Mucosa of descending colon (tissue), 3 donors: Measurements from ENCODE around the gene ATP5F1D. TPM values are rescaled to one million over a fixed set of nuclear protein-coding genes. Genes with fewer than 3 reads are reported as not detected.

ENCODE experiments used
- ATAC-seq: fragments of 200-7000 bp; cut with Tn5 transposase; one replicate; pipeline ENCODE4 v1.9.1; 2020; ENCODE audit warnings: mild to moderate bottlenecking, moderate library complexity
- DNase-seq, 3 donors: peaks; one replicate each; pipeline ENCODE4 v3.0.0-alpha.2; 2020
- H3K36me3 ChIP-seq: fragments of 200-600 bp; one replicate; pipeline ENCODE4 v1.8.0; 2021; ENCODE audit warnings: low read depth, mild to moderate bottlenecking
- H3K4me1 ChIP-seq: fragments of 200-600 bp; one replicate; pipeline ENCODE4 v1.8.0; 2021; ENCODE audit warnings: low read depth, mild to moderate bottlenecking
- H3K4me3 ChIP-seq: fragments of 200-600 bp; one replicate; pipeline ENCODE4 v1.8.0; 2021; ENCODE audit warnings: mild to moderate bottlenecking
- H3K9me3 ChIP-seq: fragments of 200-600 bp; one replicate; pipeline ENCODE4 v1.8.0; 2021; ENCODE audit warnings: mild to moderate bottlenecking
- CTCF ChIP-seq: fragments of 200-600 bp; IDR thresholded peaks from one replicate; pipeline ENCODE4 v1.8.0; 2022; ENCODE audit warnings: antibody characterized with exemption, mild to moderate bottlenecking
- intact Hi-C, 2 donors: fragments of 100-400 bp; cut with DNase I in 1 of 2; cut with micrococcal nuclease in 1 of 2; formaldehyde crosslinking; loops; one replicate each; pipeline versions ENCODE4 v1.11.0 to v1.11.1; 2022; cut with DNase I, micrococcal nuclease
- total RNA-seq, 3 donors: library from RNA; stranded (reverse); fragmentation: NEBNext Ultra II Directional in 2 of 3; extraction: Animal tissue kit (Norgen Biotek cat#: 25700) in 2 of 3; gene quantifications; one replicate each; pipeline versions ENCODE4 v1.2.1 to v1.2.4, GENCODE V29; 2021 to 2023
- donor health status: DM: no; HTN: no; CAD: no; lungs with moderate emphysema.
- donor health status: DM: no; HTN: no; CAD: no.
- donor health status: DM: no; HTN: yes; CAD: no.

The ATP5F1D gene
- total RNA-seq, 3 donors from 2014 or later: 302 to 391 (median 378) TPM

- no peaks in the 10 kb centered on the region for H3K9me3 ChIP-seq
- H3K36me3 ChIP-seq: no peaks in the 10 kb centered on the region
- no peak for TF ChIP-seq CTCF
- H3K4me1 ChIP-seq: peaks cover 62% of the 10 kb centered on the region
- peak; percentile 36 for ATAC-seq
- H3K4me3 ChIP-seq: peak within 1 kb of the TSS; percentile 51
- peak; percentile 80 to 91 (median 91) for DNase-seq
- intact Hi-C loops: no loop called here
Measured at GRCh38 chr19:1248139-1248785, 6.7 kb downstream of the ATP5F1D start, which contains the start of gene MIDN. Gene MIDN (plus strand): TSS chr19:1248583. CDS start chr19:1250297, 1,714 bp downstream.

- peaks cover 61% of the 10 kb centered on the region for H3K4me1 ChIP-seq
Measured at GRCh38 chr19:1248786-1249297, 7.3 kb downstream of the ATP5F1D start.

GRCh38 chr19:1249298-1249989, 7.9 kb downstream of the ATP5F1D start:
- TF ChIP-seq CTCF: no peak
- peak; percentile 96 to 97 (median 96) for DNase-seq
- H3K9me3 ChIP-seq: no peaks in the 10 kb centered on the region
- ATAC-seq: peak; percentile 52
- H3K4me3 ChIP-seq: peak overlapping the region; percentile 56
- intact Hi-C loops: no loop called here
- H3K4me1 ChIP-seq: peaks cover 61% of the 10 kb centered on the region
- H3K36me3 ChIP-seq: peaks cover 4% of the 10 kb centered on the region

More at GRCh38 chr19:1248786-1249297, 7.3 kb downstream of the ATP5F1D start:
- peak; percentile 73 for TF ChIP-seq CTCF
- intact Hi-C loops: no loop called here
- Histone ChIP-seq H3K36me3 (no peaks in the 10 kb centered on the region), H3K4me3 (peak overlapping the region; percentile 51), H3K9me3 (no peaks in the 10 kb centered on the region)
- peak; percentile 87 to 93 (median 90) for DNase-seq
- ATAC-seq: peak; percentile 18

GRCh38 chr19:1249990-1250436, 8.5 kb downstream of the ATP5F1D start:
- Histone ChIP-seq H3K9me3 (no peaks in the 10 kb centered on the region), H3K4me3 (peak overlapping the region; percentile 56), H3K36me3 (peaks cover 4% of the 10 kb centered on the region), H3K4me1 (peaks cover 60% of the 10 kb centered on the region)
- DNase-seq (no peak), ATAC-seq (no peak)
- intact Hi-C loops: no loop called here
- TF ChIP-seq CTCF: no peak

GRCh38 chr19:1250437-1251260, 9.1 kb downstream of the ATP5F1D start:
- Histone ChIP-seq H3K4me1 (peaks cover 60% of the 10 kb centered on the region), H3K4me3 (peak overlapping the region; percentile 56), H3K9me3 (no peaks in the 10 kb centered on the region), H3K36me3 (peaks cover 7% of the 10 kb centered on the region)
- intact Hi-C loops: no loop called here
- ATAC-seq (no peak), DNase-seq (peak; percentile 70 to 87 (median 75))
- no peak for TF ChIP-seq CTCF
